ENCODE measurements around the gene TGFBRAP1.
"Not testable (repeated sequence)": the region's sequence is repeated elsewhere in the genome, so short reads cannot be mapped to it uniquely, and the experiment has no call there.

GRCh38 chr2:105327271-105327670 is 2.3 kb downstream of the TGFBRAP1 start:
- TF ChIP-seq CTCF (conservative IDR thresholded peaks at IDR 0.05; ENCODE audit: low read depth, low read length); EZH2 (IDR thresholded peaks at IDR 0.05; ENCODE audit: borderline replicate concordance, low read depth, low read length, poor library complexity, severe bottlenecking): not testable (repeated sequence)
